Hypothalamus (tissue), 51 donors: ENCODE measurements around the gene MACC1.
A peak's percentile ranks its signal among the peaks of the same experiment; 100 is the strongest.
"Not testable (repeated sequence)": the region's sequence is repeated elsewhere in the genome, so short reads cannot be mapped to it uniquely, and the experiment has no call there.

Experiments used
- DNase-seq, 51 donors: peaks; one replicate each; lab custom pipeline; 2025; lab: John Stamatoyannopoulos, UW

The MACC1 gene

GRCh38 chr7:20187850-20188249 lies 29.3 kb downstream of the MACC1 start:
- DNase-seq, result not testable (repeated sequence)

GRCh38 chr7:20185988-20186387 lies 31.2 kb downstream of the MACC1 start:
- no peak for DNase-seq

GRCh38 chr7:20183086-20183485 lies 34.1 kb downstream of the MACC1 start:
- DNase-seq, result no peak

GRCh38 chr7:20176578-20177242 lies 40.5 kb downstream of the MACC1 start:
- DNase-seq, result no peak

- no peak for DNase-seq
Measured at GRCh38 chr7:20173828-20174227, 43.4 kb downstream of the MACC1 start.

GRCh38 chr7:20172736-20173334 lies 44.3 kb downstream of the MACC1 start:
- DNase-seq, result peak in 17 of 51 donors; percentile 1 to 33 (median 10)

GRCh38 chr7:20170633-20171032 lies 46.6 kb downstream of the MACC1 start:
- DNase-seq, result no peak

GRCh38 chr7:20165146-20165510 lies 52.1 kb downstream of the MACC1 start:
- DNase-seq, result no peak

- no peak for DNase-seq
Measured at GRCh38 chr7:20164425-20165145, 52.6 kb downstream of the MACC1 start.

- no peak for DNase-seq
Measured at GRCh38 chr7:20162665-20163064, 54.5 kb downstream of the MACC1 start.

- DNase-seq, result no peak
Measured at GRCh38 chr7:20159226-20159747, 57.9 kb downstream of the MACC1 start.

- DNase-seq, result peak in 8 of 51 donors; percentile 2 to 61 (median 6)
Measured at GRCh38 chr7:20158684-20159083, 58.5 kb downstream of the MACC1 start.

- no peak for DNase-seq
Measured at GRCh38 chr7:20157456-20157855, 59.7 kb downstream of the MACC1 start.

GRCh38 chr7:20153999-20154398 lies 63.2 kb downstream of the MACC1 start:
- no peak for DNase-seq

- no peak for DNase-seq
Measured at GRCh38 chr7:20153567-20153966, 63.6 kb downstream of the MACC1 start.

GRCh38 chr7:20152511-20152910 lies 64.7 kb downstream of the MACC1 start:
- no peak for DNase-seq

- no peak for DNase-seq
Measured at GRCh38 chr7:20151708-20152456, 65.3 kb downstream of the MACC1 start.

GRCh38 chr7:20146451-20146850 lies 70.7 kb downstream of the MACC1 start:
- no peak for DNase-seq

- no peak for DNase-seq
Measured at GRCh38 chr7:20144801-20145200, 72.4 kb downstream of the MACC1 start.

GRCh38 chr7:20141666-20142065 lies 75.5 kb downstream of the MACC1 start:
- DNase-seq, result peak in 1 of 51 donors; percentile 32

- DNase-seq, result no peak
Measured at GRCh38 chr7:20141002-20141345, 76.2 kb downstream of the MACC1 start.
